PC-9 (cell line): ENCODE measurements around the gene RAB7A.

Experiments used
- EZH2 ChIP-seq: fragments of 200-600 bp; sonication (generic); IDR thresholded peaks from 2 replicates; pipeline ENCODE4 v1.8.0; 2017; ENCODE audit warnings: antibody characterized with exemption, low read depth
- TF ChIP-seq, protein P1 (sequence below): fragments of 200-600 bp; sonication (generic); conservative IDR thresholded peaks from 2 replicates; pipeline ENCODE4 v1.6.1; 2017; ENCODE audit warnings: mixed run types, antibody characterized with exemption, mild to moderate bottlenecking, moderate library complexity

DNA sequence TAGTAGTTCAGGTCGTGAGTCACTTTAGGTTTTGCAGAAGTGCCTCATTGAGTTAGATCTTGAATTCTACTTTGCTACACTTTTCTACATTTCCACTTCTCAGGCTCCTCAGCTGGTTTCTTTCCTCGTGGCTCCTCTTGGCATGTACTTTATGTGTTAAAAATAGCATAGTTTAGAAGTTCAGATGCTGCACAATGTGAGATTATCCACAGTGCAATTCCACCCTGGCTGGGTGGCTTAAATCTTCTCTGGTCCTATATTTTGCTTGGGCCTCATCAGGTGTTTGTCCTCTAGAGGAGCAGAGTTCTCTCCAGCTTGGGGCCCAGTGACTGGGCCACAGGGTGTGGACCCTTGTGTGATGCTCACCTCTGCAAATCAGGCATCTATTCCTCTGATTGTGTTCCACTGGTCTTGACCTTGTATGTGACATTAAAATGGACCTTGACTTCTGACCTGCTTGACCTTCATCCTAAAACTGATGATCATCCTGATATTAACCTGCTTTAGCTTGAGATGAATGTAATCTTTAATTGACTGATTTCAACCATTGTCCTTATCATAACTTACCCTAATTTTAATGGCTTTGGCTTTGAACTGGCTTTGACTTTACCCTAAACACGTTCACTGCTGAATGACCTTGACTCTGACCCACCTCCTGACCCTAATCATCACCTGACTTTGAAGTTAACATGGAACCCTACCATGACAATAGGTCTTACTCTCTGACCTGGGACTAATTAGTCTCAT is 89.5 kb downstream of the RAB7A start:
- TF ChIP-seq, protein P1, sequence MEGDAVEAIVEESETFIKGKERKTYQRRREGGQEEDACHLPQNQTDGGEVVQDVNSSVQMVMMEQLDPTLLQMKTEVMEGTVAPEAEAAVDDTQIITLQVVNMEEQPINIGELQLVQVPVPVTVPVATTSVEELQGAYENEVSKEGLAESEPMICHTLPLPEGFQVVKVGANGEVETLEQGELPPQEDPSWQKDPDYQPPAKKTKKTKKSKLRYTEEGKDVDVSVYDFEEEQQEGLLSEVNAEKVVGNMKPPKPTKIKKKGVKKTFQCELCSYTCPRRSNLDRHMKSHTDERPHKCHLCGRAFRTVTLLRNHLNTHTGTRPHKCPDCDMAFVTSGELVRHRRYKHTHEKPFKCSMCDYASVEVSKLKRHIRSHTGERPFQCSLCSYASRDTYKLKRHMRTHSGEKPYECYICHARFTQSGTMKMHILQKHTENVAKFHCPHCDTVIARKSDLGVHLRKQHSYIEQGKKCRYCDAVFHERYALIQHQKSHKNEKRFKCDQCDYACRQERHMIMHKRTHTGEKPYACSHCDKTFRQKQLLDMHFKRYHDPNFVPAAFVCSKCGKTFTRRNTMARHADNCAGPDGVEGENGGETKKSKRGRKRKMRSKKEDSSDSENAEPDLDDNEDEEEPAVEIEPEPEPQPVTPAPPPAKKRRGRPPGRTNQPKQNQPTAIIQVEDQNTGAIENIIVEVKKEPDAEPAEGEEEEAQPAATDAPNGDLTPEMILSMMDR = no peak
- no peak for TF ChIP-seq EZH2
